Measurements from ENCODE around the gene RAPGEF2. TPM values are rescaled to one million over a fixed set of nuclear protein-coding genes. Genes with fewer than 3 reads are reported as not detected.

RAPGEF2 gene
- total and polyA plus RNA-seq, 2 donors (not counting 3 experiments of a cell fraction or from before 2014, with no cell fraction given) = 28.7 to 55.2 TPM

DNA sequence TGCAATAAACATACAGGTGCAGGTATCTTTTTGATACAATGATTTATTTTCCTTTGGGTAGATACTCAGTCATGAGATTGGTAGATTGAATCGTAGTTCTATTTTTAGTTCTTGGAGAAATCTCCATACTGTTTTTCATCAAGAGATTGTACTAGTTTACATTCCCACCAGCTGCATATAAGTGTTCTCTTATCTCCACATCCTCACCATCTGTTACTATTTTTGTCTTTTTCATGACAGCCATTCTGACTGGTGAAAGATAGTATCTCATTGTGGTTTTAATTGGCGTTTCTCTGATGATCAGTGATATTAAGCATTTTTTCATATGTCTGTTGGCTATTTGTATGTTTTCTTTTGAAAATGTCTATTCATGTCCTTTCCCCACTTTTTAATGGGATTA, 202.2 kb downstream of the RAPGEF2 start:
- intact Hi-C loops (cut with micrococcal nuclease) = loop anchor here (5.0 kb wide), 1 partner anchor 142 kb away; no protein-coding TSS in a partner anchor
- dilution Hi-C loops (cut with MboI; ENCODE audit: extremely low pct_ligation_motif_present, low sequenced_read_pairs) = no loop called here
- no peak for TF ChIP-seq CTCF (IDR thresholded peaks at IDR 0.05; ENCODE audit: extremely low read depth in 1 of 2, insufficient read depth in 1 of 2, low read depth in 1 of 2, low read length in 2 of 2)
- TF ChIP-seq POLR2AphosphoS5 (IDR thresholded peaks at IDR 0.05; ENCODE audit: insufficient read depth, low read depth, low read length) = no peak
- TF ChIP-seq POLR2A (IDR thresholded peaks at IDR 0.05; ENCODE audit: low read depth, low read length) = no peak
- no peak for TF ChIP-seq JUN (IDR thresholded peaks at IDR 0.05; ENCODE audit: borderline replicate concordance, insufficient read depth, insufficient read length, low read depth)
- TF ChIP-seq GATA2 (IDR thresholded peaks at IDR 0.05; ENCODE audit: insufficient read depth, insufficient read length, low read depth, low read length) = no peak
- TF ChIP-seq MAX (IDR thresholded peaks at IDR 0.05; ENCODE audit: insufficient read depth, insufficient read length) = no peak
- TF ChIP-seq MYC (IDR thresholded peaks at IDR 0.05; ENCODE audit: low read depth, low read length) = no peak
- TF ChIP-seq FOS (IDR thresholded peaks at IDR 0.05; ENCODE audit: borderline replicate concordance, insufficient read depth, low read length) = no peak
- TF ChIP-seq EZH2 (IDR thresholded peaks at IDR 0.05; ENCODE audit: borderline replicate concordance, low read depth, low read length, severe bottlenecking) = no peak
- CTCF ChIA-PET = interaction anchor here (1.4 kb wide), 1 partner anchor 13 kb away, joined by 3 read pairs; no protein-coding TSS in a partner anchor
- DNase-seq (ENCODE audit: low read depth, low spot score) (no peak), FAIRE-seq (no peak)
- Histone ChIP-seq H3K36me3 (ENCODE audit: control insufficient read depth in 2 of 2, extremely low read depth in 1 of 2, insufficient read depth in 2 of 2, low read length in 2 of 2) (peaks cover 2% of the 10 kb centered on the region in 2 experiments), H3K9me3 (replicated peaks; ENCODE audit: control insufficient read depth, insufficient read depth, low read length) (no peaks in the 10 kb centered on the region), H3K9me1 (replicated peaks; ENCODE audit: control insufficient read depth, extremely low read depth, insufficient read depth, low read length) (no peaks in the 10 kb centered on the region), H3K4me3 (replicated peaks in 1 of 3; ENCODE audit: insufficient read depth in 1 of 3, low read depth in 1 of 3, low read length in 3 of 3) (no peak overlapping the region), H3K4me2 (ENCODE audit: insufficient read depth, low read length) (no peak overlapping the region), H3K27me3 (ENCODE audit: control insufficient read depth in 2 of 2, insufficient read depth in 2 of 2, low read length in 2 of 2) (no peaks in the 10 kb centered on the region), H2AFZ (ENCODE audit: low read depth, low read length) (no peak overlapping the region), H3K27ac (ENCODE audit: insufficient read depth, low read depth, low read length) (no peak overlapping the region), H4K20me1 (replicated peaks; ENCODE audit: control insufficient read depth, extremely low read depth, insufficient read depth, low read length) (no peaks in the 10 kb centered on the region), H3K4me1 (ENCODE audit: control insufficient read depth, extremely low read depth, insufficient read depth, low read length) (peaks cover 18% of the 10 kb centered on the region), H3K9ac (replicated peaks; ENCODE audit: extremely low read depth, insufficient read depth, low read length) (no peak overlapping the region), H3K79me2 (ENCODE audit: control insufficient read depth, insufficient read depth, low read length) (peaks cover 5% of the 10 kb centered on the region)
- POLR2A ChIA-PET = no interaction called here
- no TSS peak for BruUV-seq (replicated peaks)
